ENCODE results near the gene ACOT13.

DNA sequence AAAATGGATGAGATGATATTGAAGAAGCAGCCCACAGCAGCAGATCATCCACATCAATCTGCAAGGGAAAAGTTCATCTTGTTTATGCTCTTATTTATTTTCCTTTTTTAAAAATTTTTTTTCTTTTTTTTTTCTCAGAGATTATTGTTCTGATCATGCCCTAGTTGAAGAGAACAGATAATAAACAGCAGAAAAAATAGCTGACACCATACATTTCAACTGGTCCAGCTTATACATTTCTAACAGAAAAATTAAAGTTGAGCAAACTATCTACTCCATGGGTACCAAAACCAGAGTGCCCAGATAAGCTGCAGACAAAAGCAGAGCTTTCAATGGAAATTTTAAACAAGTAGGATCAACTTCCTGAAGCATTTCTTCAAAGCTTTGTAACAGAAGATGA, 30.2 kb upstream of the ACOT13 start:
- no peak for TF ChIP-seq CTCF (IDR thresholded peaks at IDR 0.05)
- no peak for TF ChIP-seq POLR2A (IDR thresholded peaks at IDR 0.05; ENCODE audit: low read depth)
- no peak for TF ChIP-seq POLR2AphosphoS5 (IDR thresholded peaks at IDR 0.05)
- no peak for TF ChIP-seq EP300 (IDR thresholded peaks at IDR 0.05)

Measured in esophagus muscularis mucosa (tissue), 4 donors.